Endothelial cell (in vitro differentiated cells): ENCODE results near the gene CELF1. TPM values are rescaled to one million over a fixed set of nuclear protein-coding genes. Genes with fewer than 3 reads are reported as not detected.

Experiments
- DNase-seq: peaks from one replicate; pipeline ENCODE4 v3.0.0; 2021; ENCODE audit warnings: low spot score
- H3K27ac Mint-ChIP-seq: one replicate; pipeline ENCODE4 v1.8.0; 2021; ENCODE audit warnings: mixed read lengths, inconsistent platforms; ENCODE audit not compliant: unreplicated experiment
- H3K27me3 Mint-ChIP-seq: one replicate; pipeline ENCODE4 v1.8.0; 2021; ENCODE audit warnings: mild to moderate bottlenecking, moderate library complexity, mixed read lengths, inconsistent platforms; ENCODE audit not compliant: unreplicated experiment
- H3K36me3 Mint-ChIP-seq: one replicate; pipeline ENCODE4 v1.8.0; 2021; ENCODE audit warnings: mild to moderate bottlenecking, low read depth, mixed read lengths, inconsistent platforms; ENCODE audit not compliant: unreplicated experiment
- H3K4me1 Mint-ChIP-seq: one replicate; pipeline ENCODE4 v1.8.0; 2021; ENCODE audit warnings: mild to moderate bottlenecking, mixed read lengths, inconsistent platforms; ENCODE audit not compliant: unreplicated experiment
- H3K4me3 Mint-ChIP-seq: one replicate; pipeline ENCODE4 v1.8.0; 2021; ENCODE audit warnings: mild to moderate bottlenecking, mixed read lengths, inconsistent platforms; ENCODE audit not compliant: unreplicated experiment
- H3K9me3 Mint-ChIP-seq: one replicate; pipeline ENCODE4 v1.8.0; 2021; ENCODE audit warnings: mixed read lengths, inconsistent platforms; ENCODE audit not compliant: unreplicated experiment
- long read RNA-seq: library from polyadenylated mRNA; unstranded; transcript quantifications from one replicate; pipeline ENCODE4 v2.0.0, GENCODE V29; 2020; ENCODE audit not compliant: unreplicated experiment
- total RNA-seq: library from RNA; stranded (reverse); fragmentation: NEBNext Ultra II Directional; extraction: Animal tissue kit (Norgen Biotek cat#: 25700); gene quantifications from one replicate; pipeline ENCODE4 v1.2.1, GENCODE V29; 2021; ENCODE audit not compliant: unreplicated experiment
- TF ChIP-seq, protein P1 (sequence below): fragments of 200-600 bp; sonication (generic); IDR thresholded peaks from one replicate; pipeline ENCODE4 v1.5.0; 2021; ENCODE audit warnings: antibody characterized with exemption; ENCODE audit not compliant: unreplicated experiment

CELF1 gene
- 162 TPM for total RNA-seq
- long read RNA-seq, partial matches to known transcripts: 5 of 35 reads
- long read RNA-seq, other reads (novel, unspliced or antisense): 30 of 35 reads

DNA sequence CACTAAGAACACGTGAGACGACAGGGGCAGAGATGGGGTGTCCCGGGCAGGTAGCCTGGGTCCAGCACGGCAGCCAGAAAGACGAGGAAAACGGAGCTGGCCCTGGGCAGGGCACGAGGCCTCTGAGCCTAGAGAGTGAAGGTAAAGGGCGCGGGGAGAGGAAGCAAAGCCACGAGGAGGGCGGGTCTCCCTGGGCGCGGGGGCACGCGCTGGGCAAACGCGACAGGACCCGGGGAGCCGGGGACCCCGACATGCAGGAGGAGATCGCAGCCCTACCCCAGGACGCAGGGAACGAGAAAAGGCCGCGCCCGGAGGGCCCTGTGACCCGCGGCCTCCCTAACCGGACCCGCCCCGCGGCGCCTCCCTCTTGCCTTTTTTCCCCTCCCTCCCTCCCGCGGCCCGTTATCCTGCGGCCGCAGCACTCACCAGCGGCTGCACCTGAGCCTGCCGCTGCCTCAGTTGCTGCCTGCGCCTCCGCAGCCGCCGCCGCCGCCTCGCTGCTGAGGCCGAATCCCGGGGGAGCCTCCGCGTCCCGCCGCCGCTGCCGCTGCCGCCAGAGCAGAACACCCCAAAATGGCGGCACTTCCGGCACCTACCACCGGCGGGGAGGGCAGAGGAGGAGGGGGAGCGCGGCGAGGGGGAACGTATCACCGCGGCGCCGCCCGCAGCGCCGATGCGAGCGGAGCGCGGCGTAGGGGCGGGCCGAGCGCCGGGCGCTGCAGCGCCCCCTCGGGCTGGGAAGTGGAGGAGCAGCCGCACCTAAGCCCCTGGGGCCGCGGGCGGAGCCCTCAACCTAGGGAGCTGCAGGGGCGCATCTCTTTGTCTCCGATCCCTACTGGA lies at the start of gene CELF1:
Gene CELF1 (minus strand): TSS at position 567 of the 840 bp plus-strand sequence. CDS start 53,609 bp downstream, outside the sequence.
- H3K36me3 Mint-ChIP-seq: peaks cover 13% of the 10 kb centered on the region
- H3K4me1 Mint-ChIP-seq: peaks cover 24% of the 10 kb centered on the region
- DNase-seq: peak; percentile 95
- TF ChIP-seq, protein P1, sequence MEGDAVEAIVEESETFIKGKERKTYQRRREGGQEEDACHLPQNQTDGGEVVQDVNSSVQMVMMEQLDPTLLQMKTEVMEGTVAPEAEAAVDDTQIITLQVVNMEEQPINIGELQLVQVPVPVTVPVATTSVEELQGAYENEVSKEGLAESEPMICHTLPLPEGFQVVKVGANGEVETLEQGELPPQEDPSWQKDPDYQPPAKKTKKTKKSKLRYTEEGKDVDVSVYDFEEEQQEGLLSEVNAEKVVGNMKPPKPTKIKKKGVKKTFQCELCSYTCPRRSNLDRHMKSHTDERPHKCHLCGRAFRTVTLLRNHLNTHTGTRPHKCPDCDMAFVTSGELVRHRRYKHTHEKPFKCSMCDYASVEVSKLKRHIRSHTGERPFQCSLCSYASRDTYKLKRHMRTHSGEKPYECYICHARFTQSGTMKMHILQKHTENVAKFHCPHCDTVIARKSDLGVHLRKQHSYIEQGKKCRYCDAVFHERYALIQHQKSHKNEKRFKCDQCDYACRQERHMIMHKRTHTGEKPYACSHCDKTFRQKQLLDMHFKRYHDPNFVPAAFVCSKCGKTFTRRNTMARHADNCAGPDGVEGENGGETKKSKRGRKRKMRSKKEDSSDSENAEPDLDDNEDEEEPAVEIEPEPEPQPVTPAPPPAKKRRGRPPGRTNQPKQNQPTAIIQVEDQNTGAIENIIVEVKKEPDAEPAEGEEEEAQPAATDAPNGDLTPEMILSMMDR: peak; percentile 92
- H3K27ac Mint-ChIP-seq: peak within 1 kb of the TSS; percentile 100
- peaks cover 8% of the 10 kb centered on the region for H3K27me3 Mint-ChIP-seq
- H3K4me3 Mint-ChIP-seq: peak within 1 kb of the TSS; percentile 100
- H3K9me3 Mint-ChIP-seq: no peaks in the 10 kb centered on the region

GRCh38 chr11:47599902-47600301 lies 47.0 kb upstream of the CELF1 start:
- no peak overlapping the region for H3K27ac Mint-ChIP-seq
- peaks cover 14% of the 10 kb centered on the region for H3K27me3 Mint-ChIP-seq
- H3K4me3 Mint-ChIP-seq: no peak overlapping the region
- TF ChIP-seq, protein P1: no peak
- no peak for DNase-seq
- peaks cover 8% of the 10 kb centered on the region for H3K4me1 Mint-ChIP-seq
- H3K36me3 Mint-ChIP-seq: peaks cover 4% of the 10 kb centered on the region
- H3K9me3 Mint-ChIP-seq: no peaks in the 10 kb centered on the region

DNA sequence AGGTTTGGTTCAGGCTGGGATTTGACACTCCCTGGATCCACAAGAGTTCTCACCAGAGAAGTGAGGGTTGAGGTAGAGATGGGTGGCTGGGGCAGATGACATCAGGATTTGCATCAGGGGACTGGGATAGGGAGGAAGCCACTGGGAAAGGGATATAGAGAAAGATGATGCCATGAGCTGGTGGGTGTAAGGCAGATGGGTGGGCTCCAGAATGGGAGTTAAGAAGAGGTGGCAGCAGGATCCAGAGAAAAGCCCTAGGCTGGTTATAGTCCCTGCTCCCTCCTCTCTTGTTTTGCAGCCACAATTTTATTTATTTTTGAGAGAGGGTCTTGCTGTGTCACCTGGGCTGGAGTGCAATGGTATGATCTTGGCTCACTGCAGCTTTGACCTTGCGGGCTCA lies 43.0 kb upstream of the CELF1 start:
- H3K9me3 Mint-ChIP-seq: no peaks in the 10 kb centered on the region
- H3K4me3 Mint-ChIP-seq: peak overlapping the region; percentile 28
- TF ChIP-seq, protein P1: no peak
- peaks cover 34% of the 10 kb centered on the region for H3K4me1 Mint-ChIP-seq
- H3K36me3 Mint-ChIP-seq: peaks cover 5% of the 10 kb centered on the region
- peaks cover 18% of the 10 kb centered on the region for H3K27me3 Mint-ChIP-seq
- no peak overlapping the region for H3K27ac Mint-ChIP-seq
- DNase-seq: no peak

- TF ChIP-seq, protein P1: no peak
- H3K4me1 Mint-ChIP-seq: peaks cover 37% of the 10 kb centered on the region
- H3K27me3 Mint-ChIP-seq: peaks cover 18% of the 10 kb centered on the region
- DNase-seq: no peak
- H3K27ac Mint-ChIP-seq: no peak overlapping the region
- peak overlapping the region; percentile 53 for H3K4me3 Mint-ChIP-seq
- peaks cover 7% of the 10 kb centered on the region for H3K36me3 Mint-ChIP-seq
- no peaks in the 10 kb centered on the region for H3K9me3 Mint-ChIP-seq
Measured at GRCh38 chr11:47595029-47595428, 42.1 kb upstream of the CELF1 start.
